Fibroblast of the aortic adventitia (primary cell): ENCODE data around the gene HMG20B. TPM values are rescaled to one million over a fixed set of nuclear protein-coding genes. Genes with fewer than 3 reads are reported as not detected.
"Not testable (repeated sequence)": the region's sequence is repeated elsewhere in the genome, so short reads cannot be mapped to it uniquely, and the experiment has no call there.

Experiments
- DNase-seq: peaks from one replicate; pipeline ENCODE4 v3.0.0-alpha.2; 2010; ENCODE audit warnings: low read depth
- H3K4me3 ChIP-seq: 2 replicates; pipeline ENCODE4 v1.5.1; 2011; ENCODE audit warnings: low read depth, mild to moderate bottlenecking, control low read depth, low read length, moderate library complexity
- total RNA-seq: library from RNA; depleted of rRNA; stranded (reverse); fragments of >200 nt; gene quantifications from 2 replicates; pipeline ENCODE4 v1.2.3, GENCODE V29; 2012; ENCODE audit warnings: low replicate concordance
- TF ChIP-seq, protein P1 (sequence below): IDR thresholded peaks from 2 replicates; pipeline ENCODE4 v1.5.1; 2011; ENCODE audit warnings: mild to moderate bottlenecking, low read length, control low read depth, inconsistent platforms; ENCODE audit not compliant: insufficient read depth

HMG20B gene
- total RNA-seq, 1 donor = 56.6 TPM

DNA sequence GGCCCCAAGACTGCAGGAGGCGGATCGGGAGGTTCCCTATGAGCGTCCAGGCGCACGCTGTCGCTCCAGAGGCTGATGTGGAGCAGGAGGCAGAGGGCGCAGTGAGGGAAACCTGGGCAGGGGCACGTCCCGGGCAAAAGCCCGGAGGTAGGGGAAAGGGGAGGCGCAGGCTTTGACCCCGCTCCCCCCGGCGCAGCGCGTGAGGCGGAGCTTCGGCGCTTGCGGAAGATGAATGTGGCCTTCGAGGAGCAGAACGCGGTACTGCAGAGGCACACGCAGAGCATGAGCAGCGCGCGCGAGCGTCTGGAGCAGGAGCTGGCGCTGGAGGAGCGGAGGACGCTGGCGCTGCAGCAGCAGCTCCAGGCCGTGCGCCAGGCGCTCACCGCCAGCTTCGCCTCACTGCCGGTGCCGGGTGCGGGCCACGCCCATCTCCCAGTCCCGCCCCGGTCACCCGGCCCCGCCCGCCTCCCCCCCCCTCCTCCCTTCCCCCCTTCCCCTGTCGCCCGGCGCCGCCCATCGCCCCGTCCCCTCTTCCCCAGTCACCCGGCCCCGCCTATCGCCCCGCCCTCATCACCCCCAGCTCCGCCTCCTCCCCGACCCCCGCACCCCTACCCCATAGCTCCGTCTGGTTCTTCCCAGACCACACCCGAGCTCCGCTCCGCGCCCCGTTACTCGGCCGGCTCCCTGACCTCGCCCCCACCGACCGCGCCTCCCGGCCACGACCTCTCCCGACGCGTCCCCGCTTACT is 4.1 kb downstream of the HMG20B start:
- TF ChIP-seq, protein P1, sequence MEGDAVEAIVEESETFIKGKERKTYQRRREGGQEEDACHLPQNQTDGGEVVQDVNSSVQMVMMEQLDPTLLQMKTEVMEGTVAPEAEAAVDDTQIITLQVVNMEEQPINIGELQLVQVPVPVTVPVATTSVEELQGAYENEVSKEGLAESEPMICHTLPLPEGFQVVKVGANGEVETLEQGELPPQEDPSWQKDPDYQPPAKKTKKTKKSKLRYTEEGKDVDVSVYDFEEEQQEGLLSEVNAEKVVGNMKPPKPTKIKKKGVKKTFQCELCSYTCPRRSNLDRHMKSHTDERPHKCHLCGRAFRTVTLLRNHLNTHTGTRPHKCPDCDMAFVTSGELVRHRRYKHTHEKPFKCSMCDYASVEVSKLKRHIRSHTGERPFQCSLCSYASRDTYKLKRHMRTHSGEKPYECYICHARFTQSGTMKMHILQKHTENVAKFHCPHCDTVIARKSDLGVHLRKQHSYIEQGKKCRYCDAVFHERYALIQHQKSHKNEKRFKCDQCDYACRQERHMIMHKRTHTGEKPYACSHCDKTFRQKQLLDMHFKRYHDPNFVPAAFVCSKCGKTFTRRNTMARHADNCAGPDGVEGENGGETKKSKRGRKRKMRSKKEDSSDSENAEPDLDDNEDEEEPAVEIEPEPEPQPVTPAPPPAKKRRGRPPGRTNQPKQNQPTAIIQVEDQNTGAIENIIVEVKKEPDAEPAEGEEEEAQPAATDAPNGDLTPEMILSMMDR = no peak
- H3K4me3 ChIP-seq = peak overlapping the region; percentile 37
- DNase-seq = peak; percentile 80

DNA sequence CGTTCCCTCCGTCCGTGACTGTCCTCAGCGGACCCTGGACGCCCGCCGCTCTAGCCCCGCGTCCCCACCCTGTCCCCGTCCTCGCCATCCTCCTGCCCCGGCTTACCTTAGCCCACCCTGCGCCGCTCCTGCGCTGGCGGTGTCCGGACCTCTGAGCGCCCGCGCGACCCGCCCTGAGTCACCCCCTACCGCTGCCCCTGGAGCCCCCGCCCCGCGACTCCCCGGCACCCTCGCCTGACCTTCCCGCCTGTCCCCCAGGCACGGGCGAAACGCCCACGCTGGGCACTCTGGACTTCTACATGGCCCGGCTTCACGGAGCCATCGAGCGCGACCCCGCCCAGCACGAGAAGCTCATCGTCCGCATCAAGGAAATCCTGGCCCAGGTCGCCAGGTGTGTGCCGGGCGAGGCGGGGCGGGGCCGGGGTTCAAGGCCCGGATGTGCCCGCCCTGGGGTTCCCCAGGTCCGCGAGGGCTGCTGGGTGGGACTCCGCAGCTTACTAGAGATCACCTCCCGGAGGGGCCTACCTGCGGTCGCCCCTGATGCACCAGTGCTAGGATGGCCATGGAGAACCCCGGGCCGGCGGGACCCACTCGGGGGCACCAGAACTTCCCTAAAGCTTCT is 5.1 kb downstream of the HMG20B start:
- H3K4me3 ChIP-seq = no peak overlapping the region
- TF ChIP-seq, protein P1 = no peak
- DNase-seq = no peak

DNA sequence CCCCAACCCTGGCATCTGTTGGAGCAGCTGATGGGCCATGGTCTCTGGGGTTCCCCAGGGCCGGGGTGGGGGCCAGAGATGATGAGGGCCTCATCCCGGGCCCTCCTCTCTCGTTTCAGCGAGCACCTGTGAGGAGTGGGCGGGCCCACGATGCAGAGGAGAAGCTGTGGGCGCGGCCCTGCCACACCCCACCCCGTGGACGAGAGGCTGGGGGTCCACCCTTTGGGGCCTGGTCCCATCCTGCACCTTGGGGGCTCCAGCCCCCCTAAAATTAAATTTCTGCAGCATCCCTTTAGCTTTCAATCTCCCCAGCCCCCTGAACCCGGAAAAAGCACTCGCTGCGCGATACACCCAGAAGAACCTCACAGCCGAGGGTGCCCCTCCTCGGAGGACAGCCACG is 5.6 kb downstream of the HMG20B start:
- DNase-seq = no peak
- TF ChIP-seq, protein P1 = no peak
- H3K4me3 ChIP-seq = no peak overlapping the region

DNA sequence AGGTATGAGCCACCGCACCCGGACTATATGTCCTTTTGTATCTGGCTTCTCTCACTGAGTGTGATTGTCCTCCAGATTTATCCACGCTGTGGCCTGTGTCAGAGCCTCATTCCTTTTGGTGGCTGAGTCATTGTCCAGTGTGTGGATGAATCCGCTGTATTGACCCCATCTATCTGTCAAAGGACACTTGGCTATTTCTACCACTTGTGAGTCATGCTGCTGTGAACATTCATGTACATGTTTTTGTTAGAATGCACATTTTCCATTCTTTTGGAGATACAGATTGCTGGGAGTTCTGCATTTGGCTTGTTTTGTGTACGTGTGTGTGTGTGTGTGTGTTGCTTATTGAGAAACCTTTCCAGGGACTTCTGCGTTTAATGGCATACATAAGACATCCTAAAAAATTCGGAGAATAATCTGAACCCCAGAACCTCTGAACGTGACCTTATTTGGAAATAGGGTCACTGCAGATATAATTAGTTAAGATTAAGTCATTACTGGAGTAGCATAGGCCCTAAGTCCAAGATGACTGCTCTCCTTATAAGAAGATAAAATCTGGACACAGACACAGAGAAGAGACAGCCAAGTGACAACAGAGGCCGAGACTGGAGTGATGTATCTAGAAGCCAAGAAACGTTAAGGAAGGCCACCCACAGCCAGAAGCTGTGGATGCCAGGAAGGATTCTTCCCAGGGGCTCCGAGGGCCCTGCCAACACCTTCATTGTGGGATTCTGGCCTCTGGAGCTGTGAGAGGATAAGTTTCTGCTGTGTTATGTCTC is 7.6 kb downstream of the HMG20B start:
- TF ChIP-seq, protein P1 = no peak
- DNase-seq = peak; percentile 95
- no peak overlapping the region for H3K4me3 ChIP-seq

DNA sequence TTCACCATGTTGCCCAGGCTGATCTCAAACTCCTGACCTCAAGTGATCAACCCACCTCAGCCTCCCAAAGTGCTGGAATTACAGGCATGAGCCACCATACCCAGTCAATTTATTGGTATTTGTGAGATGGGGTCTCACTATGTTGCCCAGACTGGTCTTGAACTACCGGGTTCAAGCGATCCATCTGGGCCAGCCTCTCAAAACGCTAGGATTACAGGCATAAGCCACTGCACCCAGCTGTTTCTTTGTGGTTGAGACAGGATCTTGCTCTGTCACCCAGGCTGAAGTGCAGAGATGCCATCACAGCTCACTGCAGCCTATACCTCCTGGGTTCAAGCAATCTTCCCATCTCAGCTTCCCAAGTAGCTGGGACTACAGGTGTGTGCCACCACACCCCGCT is 9.0 kb downstream of the HMG20B start:
- not testable (repeated sequence) for H3K4me3 ChIP-seq, DNase-seq

DNA sequence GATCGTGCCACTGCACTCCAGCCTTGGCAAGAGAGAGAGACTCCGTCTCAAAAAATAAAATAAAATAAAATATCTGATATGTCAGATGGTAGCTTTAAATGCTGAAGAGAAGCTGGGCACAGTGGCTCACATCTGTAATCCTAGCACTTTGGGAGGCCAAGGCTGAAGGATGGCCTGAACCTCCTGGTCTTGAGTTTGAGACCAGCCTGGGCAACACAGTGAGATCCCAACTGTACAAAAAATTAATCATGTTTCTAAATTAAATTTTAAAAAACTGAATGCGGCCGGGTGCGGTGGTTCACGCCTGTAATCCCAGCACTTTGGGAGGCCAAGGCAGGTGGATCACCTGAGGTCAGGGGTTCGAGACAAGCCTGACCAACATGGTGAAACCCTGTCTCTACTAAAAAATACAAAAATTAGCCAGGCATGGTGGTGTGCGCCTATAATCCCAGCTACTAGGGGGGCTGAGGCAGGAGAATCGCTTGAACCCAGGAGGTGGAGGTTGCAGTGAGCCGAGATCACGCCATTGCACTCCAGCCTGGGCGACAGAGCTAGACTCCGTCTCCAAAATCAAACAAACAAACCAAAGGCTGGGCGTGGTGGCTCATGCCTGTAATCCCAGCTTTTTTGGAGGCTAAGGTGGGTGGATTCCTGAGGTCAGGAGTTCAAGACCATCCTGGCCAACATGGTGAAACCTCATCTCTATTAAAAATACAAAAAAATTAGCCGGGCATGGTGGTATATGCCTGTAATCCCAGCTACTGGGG is 11.5 kb downstream of the HMG20B start:
- H3K4me3 ChIP-seq, DNase-seq: not testable (repeated sequence)

DNA sequence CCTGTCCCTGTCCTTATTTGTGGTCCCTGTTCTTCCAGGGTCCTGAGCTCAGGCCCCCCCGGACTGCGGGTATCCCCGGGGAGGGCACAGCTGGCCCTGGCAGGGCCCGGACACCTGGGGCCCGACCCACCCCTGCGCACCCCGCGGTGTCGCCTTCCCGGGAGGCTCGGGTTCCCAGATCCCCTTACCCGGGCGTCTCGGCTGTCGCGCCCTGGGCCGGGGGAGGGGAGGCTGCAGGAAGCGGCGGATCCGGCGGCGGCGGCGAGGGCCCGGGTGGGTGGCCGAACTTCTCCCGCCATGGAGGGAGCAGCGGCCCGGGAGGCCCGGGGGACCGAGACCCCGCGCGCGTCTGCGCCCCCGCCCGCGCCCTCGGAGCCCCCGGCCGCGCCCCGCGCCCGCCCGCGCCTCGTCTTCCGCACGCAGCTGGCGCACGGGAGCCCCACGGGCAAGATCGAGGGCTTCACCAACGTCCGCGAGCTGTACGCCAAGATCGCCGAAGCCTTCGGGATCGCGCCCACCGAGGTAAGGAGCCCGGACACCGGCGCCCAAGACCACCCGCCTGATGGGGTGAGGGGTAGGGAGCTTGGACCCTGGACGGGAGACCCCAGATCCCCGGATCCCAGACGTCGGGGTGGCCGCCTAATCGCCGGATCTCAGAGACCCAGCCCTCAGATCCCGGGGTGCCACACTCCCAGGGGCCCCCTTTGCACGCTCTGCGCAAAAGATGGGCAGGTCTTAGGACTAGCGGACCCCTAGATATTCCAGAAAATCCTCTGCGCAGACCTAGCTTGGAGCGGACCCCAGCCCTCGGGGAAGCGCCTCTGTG is 12.8 kb downstream of the HMG20B start, which contains the start of gene GIPC3:
GIPC3 (plus strand) TSS at position 178 of the 826 bp plus-strand sequence; CDS start at position 298, 120 bp downstream.
- peak within 1 kb of the TSS; percentile 5 for H3K4me3 ChIP-seq
- DNase-seq = no peak
- TF ChIP-seq, protein P1 = no peak
